Common myeloid progenitor, CD34-positive (primary cell): ENCODE results near the gene DNAH17.

ENCODE experiments used
- CTCF ChIA-PET: fragments of 350-600 bp; sonication (Branson Sonifier 250); formaldehyde crosslinking; loops from one replicate; lab custom pipeline; 2021; ENCODE audit warnings: antibody characterized with exemption; lab: Charles Lee
- POLR2A ChIA-PET: fragments of 350-600 bp; sonication (Branson Sonifier 250); formaldehyde crosslinking; loops from one replicate; lab custom pipeline; 2021; ENCODE audit warnings: antibody characterized with exemption; lab: Charles Lee
- DNase-seq, 3 donors: peaks; one replicate each; pipeline versions ENCODE4 v3.0.0 to v3.0.0-alpha.2; 2013
- H3K27ac ChIP-seq, 2 experiments: 1 replicate in 1 of 2; 2 replicates in 1 of 2; pipeline ENCODE4 v1.7.0; 2013; ENCODE audit warnings: inconsistent platforms in 2 of 2, low read length in 2 of 2, mild to moderate bottlenecking in 2 of 2, low read depth in 1 of 2, moderate library complexity in 1 of 2; ENCODE audit not compliant: severe bottlenecking in 2 of 2, insufficient read depth in 1 of 2, poor library complexity in 1 of 2
- H3K27me3 ChIP-seq, 5 experiments: replicated peaks in 2 of 5; 1 replicate in 3 of 5; 2 replicates in 2 of 5; pipeline versions ENCODE4 v1.6.1 to v1.7.0; 2013; ENCODE audit warnings: low read length in 4 of 5, mild to moderate bottlenecking in 2 of 5, moderate library complexity in 2 of 5, inconsistent platforms in 1 of 5; ENCODE audit not compliant: insufficient read depth in 5 of 5, control insufficient read depth in 4 of 5
- H3K36me3 ChIP-seq, 4 experiments: 1 replicate in 2 of 4; 2 replicates in 2 of 4; pipeline versions ENCODE4 v1.6.1 to v1.7.0; 2013; ENCODE audit warnings: low read length in 3 of 4, control low read depth in 1 of 4, mild to moderate bottlenecking in 1 of 4; ENCODE audit not compliant: control insufficient read depth in 4 of 4, insufficient read depth in 4 of 4
- H3K4me1 ChIP-seq, 4 experiments: 1 replicate in 3 of 4; 2 replicates in 1 of 4; pipeline versions ENCODE4 v1.6.1 to v1.7.1; 2013; ENCODE audit warnings: low read length in 3 of 4, mild to moderate bottlenecking in 3 of 4, control low read depth in 1 of 4, inconsistent platforms in 1 of 4, moderate library complexity in 1 of 4; ENCODE audit not compliant: control insufficient read depth in 4 of 4, insufficient read depth in 4 of 4; ENCODE audit errors: control extremely low read depth in 1 of 4
- H3K4me3 ChIP-seq, 7 experiments: 1 replicate in 4 of 7; 2 replicates in 3 of 7; pipeline versions ENCODE4 v1.5.1 to v1.7.0; 2013; ENCODE audit warnings: mild to moderate bottlenecking in 7 of 7, low read length in 6 of 7, moderate library complexity in 6 of 7, inconsistent platforms in 2 of 7, low read depth in 2 of 7, control low read depth in 1 of 7; ENCODE audit not compliant: insufficient read depth in 4 of 7, control insufficient read depth in 1 of 7; ENCODE audit errors: extremely low read depth in 1 of 7
- H3K9me3 ChIP-seq, 5 experiments: 1 replicate in 4 of 5; 2 replicates in 1 of 5; pipeline versions ENCODE4 v1.6.1 to v1.7.1; 2013; ENCODE audit warnings: low read length in 4 of 5, mild to moderate bottlenecking in 2 of 5, inconsistent platforms in 1 of 5, low read depth in 1 of 5, moderate library complexity in 1 of 5; ENCODE audit not compliant: control insufficient read depth in 4 of 5, insufficient read depth in 2 of 5; ENCODE audit errors: control extremely low read depth in 1 of 5
- WGBS: methylation state at CpG from one replicate; pipeline ENCODE4 v1.1.5; 2013; ENCODE audit not compliant: insufficient coverage; 5-methylcytosine and 5-hydroxymethylcytosine counted together

Gene DNAH17

GRCh38 chr17:78514521-78514920 lies 62.7 kb downstream of the DNAH17 start:
- Histone ChIP-seq H3K4me3 (no peak overlapping the region), H3K36me3 (no peaks in the 10 kb centered on the region), H3K27ac (no peak overlapping the region), H3K27me3 (no peaks in the 10 kb centered on the region), H3K9me3 (peaks cover 0 to 6% (median 0%) of the 10 kb centered on the region in 5 experiments), H3K4me1 (peaks cover 0 to 2% (median 0%) of the 10 kb centered on the region in 4 experiments)
- DNase-seq = no peak
- ChIA-PET CTCF (no interaction called here), POLR2A (no interaction called here)
- 98% methylated on average over 17 of the region's 18 CpGs for WGBS

GRCh38 chr17:78512976-78513375 lies 64.2 kb downstream of the DNAH17 start:
- Histone ChIP-seq H3K36me3 (no peaks in the 10 kb centered on the region), H3K27ac (no peak overlapping the region), H3K4me3 (no peak overlapping the region), H3K4me1 (peaks cover 0 to 2% (median 0%) of the 10 kb centered on the region in 4 experiments), H3K27me3 (no peaks in the 10 kb centered on the region), H3K9me3 (peaks cover 0 to 6% (median 0%) of the 10 kb centered on the region in 5 experiments)
- DNase-seq = no peak
- WGBS = 90% methylated on average over 2 of the region's 4 CpGs
- CTCF ChIA-PET = interaction anchor here (1.0 kb wide), 1 partner anchor 16 kb away, joined by 3 read pairs; no protein-coding TSS in a partner anchor
- POLR2A ChIA-PET = no interaction called here

- H3K9me3 ChIP-seq = peaks cover 0 to 6% (median 0%) of the 10 kb centered on the region in 5 experiments
- WGBS = 93% methylated on average over 27 of the region's 28 CpGs
- no peaks in the 10 kb centered on the region for H3K36me3 ChIP-seq
- H3K27me3 ChIP-seq = peaks cover 0 to 2% (median 0%) of the 10 kb centered on the region in 5 experiments
- H3K27ac ChIP-seq = no peak overlapping the region
- peaks cover 0 to 2% (median 0%) of the 10 kb centered on the region in 4 experiments for H3K4me1 ChIP-seq
- ChIA-PET POLR2A (no interaction called here), CTCF (interaction anchor here (2.0 kb wide), 1 partner anchor 16 kb away, joined by 4 read pairs; no protein-coding TSS in a partner anchor)
- no peak overlapping the region for H3K4me3 ChIP-seq
- DNase-seq = no peak
Observed at GRCh38 chr17:78510141-78511075, 66.8 kb downstream of the DNAH17 start.

GRCh38 chr17:78507526-78507925 lies 69.7 kb downstream of the DNAH17 start:
- POLR2A ChIA-PET = no interaction called here
- H3K9me3 ChIP-seq = peaks cover 0 to 6% (median 0%) of the 10 kb centered on the region in 5 experiments
- no peak overlapping the region for H3K4me3 ChIP-seq
- peaks cover 0 to 2% (median 0%) of the 10 kb centered on the region in 4 experiments for H3K4me1 ChIP-seq
- no peaks in the 10 kb centered on the region for H3K36me3 ChIP-seq
- peaks cover 0 to 2% (median 0%) of the 10 kb centered on the region in 5 experiments for H3K27me3 ChIP-seq
- DNase-seq = no peak
- CTCF ChIA-PET = no interaction called here
- WGBS = 96% methylated on average over 11 of the region's 11 CpGs
- H3K27ac ChIP-seq = no peak overlapping the region

- H3K9me3 ChIP-seq = no peaks in the 10 kb centered on the region
- no peak for DNase-seq
- peaks cover 0 to 2% (median 0%) of the 10 kb centered on the region in 5 experiments for H3K27me3 ChIP-seq
- WGBS = 81% methylated on average over 20 of the region's 20 CpGs
- no peak overlapping the region for H3K4me3 ChIP-seq
- no peaks in the 10 kb centered on the region for H3K36me3 ChIP-seq
- peaks cover 0 to 2% (median 0%) of the 10 kb centered on the region in 4 experiments for H3K4me1 ChIP-seq
- H3K27ac ChIP-seq = no peak overlapping the region
- ChIA-PET POLR2A (no interaction called here), CTCF (no interaction called here)
Observed at GRCh38 chr17:78506454-78507309, 70.5 kb downstream of the DNAH17 start.

- no peaks in the 10 kb centered on the region for H3K36me3 ChIP-seq
- no peaks in the 10 kb centered on the region for H3K9me3 ChIP-seq
- ChIA-PET POLR2A (no interaction called here), CTCF (no interaction called here)
- no peaks in the 10 kb centered on the region for H3K4me1 ChIP-seq
- H3K27me3 ChIP-seq = peaks cover 0 to 2% (median 0%) of the 10 kb centered on the region in 5 experiments
- WGBS = over 99% methylated on average over 16 of the region's 21 CpGs
- no peak overlapping the region for H3K4me3 ChIP-seq
- no peak overlapping the region for H3K27ac ChIP-seq
- no peak for DNase-seq
Observed at GRCh38 chr17:78504156-78504925, 72.9 kb downstream of the DNAH17 start.
